T-cell (primary cell): ENCODE data around the gene TTPAL. TPM values are rescaled to one million over a fixed set of nuclear protein-coding genes. Genes with fewer than 3 reads are reported as not detected.

Experiments used
- ATAC-seq, 4 experiments: fragments of 200-7000 bp in 3 of 4; fragments of 150-1000 bp in 1 of 4; cut with Tn5 transposase; replicated peaks in 1 of 4; 1 replicate in 3 of 4; 2 replicates in 1 of 4; pipeline ENCODE4 v1.10.0; 2021; ENCODE audit warnings: moderate library complexity in 3 of 4, mild to moderate bottlenecking in 2 of 4, moderate number of reproducible peaks in 1 of 4
- CTCF ChIA-PET, 2 donors: fragments of 300-600 bp; sonication (Branson Sonifier 250); formaldehyde crosslinking; loops; one replicate each; lab custom pipeline; 2022; ENCODE audit warnings: antibody characterized with exemption in 2 of 2; lab: Charles Lee
- POLR2A ChIA-PET, 2 donors: fragments of 300-600 bp; sonication (Branson Sonifier 250); formaldehyde crosslinking; loops; one replicate each; lab custom pipeline; 2022; ENCODE audit warnings: antibody characterized with exemption in 2 of 2; lab: Charles Lee
- DNase-seq, 35 experiments: peaks; one replicate each; pipeline versions ENCODE4 v3.0.0 to v3.0.0-alpha.2; 2013 to 2023
- H3K27ac ChIP-seq: one replicate; pipeline ENCODE4 v1.5.1; 2013; ENCODE audit warnings: low read length
- H3K27me3 ChIP-seq, 2 experiments: replicated peaks in 1 of 2; 1 replicate in 1 of 2; 2 replicates in 1 of 2; pipeline versions ENCODE4 v1.6.1 to v1.7.0; 2013; ENCODE audit warnings: low read length in 1 of 2, mixed read lengths in 1 of 2; ENCODE audit not compliant: control insufficient read depth in 2 of 2, insufficient read depth in 2 of 2; ENCODE audit errors: extremely low read depth in 1 of 2
- H3K36me3 ChIP-seq, 2 donors: 1 replicate in 1 of 2; 2 replicates in 1 of 2; pipeline versions ENCODE4 v1.6.1 to v1.7.0; 2013; ENCODE audit warnings: low read length in 1 of 2; ENCODE audit not compliant: control insufficient read depth in 2 of 2, insufficient read depth in 1 of 2; ENCODE audit errors: extremely low read depth in 1 of 2
- H3K4me1 ChIP-seq, 2 experiments: 1 replicate in 1 of 2; 2 replicates in 1 of 2; pipeline versions ENCODE4 v1.6.1 to v1.7.0; 2013; ENCODE audit warnings: low read length in 2 of 2, mixed read lengths in 1 of 2; ENCODE audit not compliant: insufficient read depth in 2 of 2, control insufficient read depth in 1 of 2; ENCODE audit errors: extremely low read depth in 1 of 2
- H3K4me3 ChIP-seq, 2 donors: 1 replicate in 1 of 2; 2 replicates in 1 of 2; pipeline versions ENCODE4 v1.5.1 to v1.7.0; 2013; ENCODE audit warnings: mild to moderate bottlenecking in 2 of 2, low read length in 1 of 2, moderate library complexity in 1 of 2; ENCODE audit not compliant: control insufficient read depth in 1 of 2; ENCODE audit errors: extremely low read depth in 1 of 2
- H3K9me3 ChIP-seq: 2 replicates; pipeline ENCODE4 v1.7.0; 2013
- H3K27ac Mint-ChIP-seq, 2 donors: one replicate each; pipeline ENCODE4 v1.8.0; 2020 to 2021; ENCODE audit warnings: mild to moderate bottlenecking in 2 of 2, mixed read lengths in 2 of 2
- H3K27me3 Mint-ChIP-seq, 2 donors: one replicate each; pipeline ENCODE4 v1.8.0; 2021 to 2022; ENCODE audit warnings: mixed read lengths in 2 of 2
- H3K36me3 Mint-ChIP-seq: one replicate; pipeline ENCODE4 v1.8.0; 2021; ENCODE audit warnings: mixed read lengths
- H3K4me1 Mint-ChIP-seq, 3 donors: one replicate each; pipeline ENCODE4 v1.8.0; 2020 to 2022; ENCODE audit warnings: mixed read lengths in 3 of 3, mild to moderate bottlenecking in 1 of 3
- H3K4me3 Mint-ChIP-seq, 3 donors: one replicate each; pipeline ENCODE4 v1.8.0; 2020 to 2022; ENCODE audit warnings: mild to moderate bottlenecking in 3 of 3, mixed read lengths in 3 of 3, moderate library complexity in 3 of 3
- H3K9me3 Mint-ChIP-seq, 3 donors: one replicate each; pipeline ENCODE4 v1.8.0; 2020 to 2022; ENCODE audit warnings: mixed read lengths in 3 of 3
- WGBS: methylation state at CpG from one replicate; pipeline ENCODE4 v1.1.5; 2013; ENCODE audit warnings: missing lambda C conversion rate; ENCODE audit not compliant: insufficient coverage; 5-methylcytosine and 5-hydroxymethylcytosine counted together
- total RNA-seq, 35 experiments: library from RNA in 6 of 35; stranded (reverse) in 6 of 35; fragments of 120-200 nt in 1 of 35; gene quantifications; one replicate each; pipeline versions ENCODE4 v1.2.1 to v1.2.4 and lab custom pipeline; 2013 to 2026

TTPAL gene
- total RNA-seq, 5 donors from 2014 or later (not counting 1 experiment from before 2014, with no cell fraction given) = 14.6 to 19.2 (median 16.8) TPM

DNA sequence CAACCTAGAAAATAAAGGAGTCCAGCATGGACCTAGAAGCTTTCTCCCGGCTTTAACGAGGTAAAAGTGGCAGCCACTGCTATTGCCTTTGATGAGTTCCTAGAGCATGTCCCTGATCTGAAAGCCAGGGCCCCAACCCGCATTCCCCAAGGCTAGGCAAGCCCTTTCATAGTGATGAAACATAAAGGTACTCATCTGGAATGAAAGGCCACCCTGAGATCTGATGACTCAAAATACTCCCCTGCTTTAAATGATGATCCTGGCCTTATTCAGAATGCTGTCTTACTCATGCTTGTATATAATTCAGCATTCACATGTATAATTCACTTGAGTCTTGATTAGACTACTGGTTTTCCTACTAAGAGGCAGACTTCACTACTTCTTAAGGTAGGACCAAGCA lies 21.3 kb downstream of the TTPAL start:
- ATAC-seq = no peak
- no peak overlapping the region for H3K27ac ChIP-seq

DNA sequence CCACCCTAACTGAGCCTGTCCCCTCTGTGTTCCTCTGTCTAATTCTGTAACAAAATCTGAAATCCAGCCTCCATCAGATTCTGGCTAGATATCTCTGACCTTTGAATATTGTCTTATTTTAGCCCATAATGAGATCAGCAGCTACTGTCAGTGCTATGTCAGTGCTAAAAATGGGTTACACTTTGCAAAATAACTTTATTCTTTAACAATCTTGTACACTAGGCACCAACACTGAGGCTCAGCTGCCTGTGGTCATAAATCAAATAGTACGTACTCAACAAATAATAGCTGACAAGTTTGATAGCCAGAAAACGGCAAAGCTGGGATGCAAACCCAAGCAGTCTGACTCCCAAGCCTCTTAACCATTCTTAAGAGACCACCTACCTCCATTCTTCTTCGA lies 22.1 kb downstream of the TTPAL start:
- peak overlapping the region; percentile 16 to 74 for H3K27ac Mint-ChIP-seq
- WGBS = 96% methylated on average over 3 of the region's 3 CpGs
- no peak overlapping the region for H3K27ac ChIP-seq
- ATAC-seq (no peak), DNase-seq (no peak)
- no peaks in the 10 kb centered on the region for H3K9me3 ChIP-seq
- ChIA-PET POLR2A (no interaction called here), CTCF (interaction anchor here in 1 of 2 donors (0.6 kb wide), 1 partner anchor 113 kb away, joined by 4 read pairs; no protein-coding TSS in a partner anchor)
- peaks cover 4 to 90% of the 10 kb centered on the region in 2 donors for H3K36me3 ChIP-seq
- no peaks in the 10 kb centered on the region for H3K9me3 Mint-ChIP-seq
- H3K4me1 ChIP-seq = no peaks in the 10 kb centered on the region
- no peak overlapping the region for H3K4me3 ChIP-seq
- peaks cover 6 to 43% (median 29%) of the 10 kb centered on the region in 3 donors for H3K4me1 Mint-ChIP-seq
- no peaks in the 10 kb centered on the region for H3K27me3 ChIP-seq
- H3K27me3 Mint-ChIP-seq = no peaks in the 10 kb centered on the region
- H3K36me3 Mint-ChIP-seq = peaks cover 64% of the 10 kb centered on the region
- H3K4me3 Mint-ChIP-seq = no peak overlapping the region

More for the DNA sequence above, 21.3 kb downstream of the TTPAL start:
- Mint-ChIP-seq H3K27ac (peak overlapping the region; percentile 63 to 77), H3K9me3 (no peaks in the 10 kb centered on the region), H3K36me3 (peaks cover 67% of the 10 kb centered on the region), H3K4me3 (no peak overlapping the region), H3K4me1 (peaks cover 6 to 47% (median 34%) of the 10 kb centered on the region in 3 donors), H3K27me3 (no peaks in the 10 kb centered on the region)
- H3K4me1 ChIP-seq = peaks cover 0 to 4% of the 10 kb centered on the region in 2 experiments
- H3K36me3 ChIP-seq = peaks cover 6 to 90% of the 10 kb centered on the region in 2 donors
- DNase-seq = no peak
- H3K27me3 ChIP-seq = no peaks in the 10 kb centered on the region
- CTCF ChIA-PET = no interaction called here
- POLR2A ChIA-PET = no interaction called here
- H3K9me3 ChIP-seq = no peaks in the 10 kb centered on the region
- 55% methylated on average over 2 of the region's 3 CpGs for WGBS
- H3K4me3 ChIP-seq = no peak overlapping the region

DNA sequence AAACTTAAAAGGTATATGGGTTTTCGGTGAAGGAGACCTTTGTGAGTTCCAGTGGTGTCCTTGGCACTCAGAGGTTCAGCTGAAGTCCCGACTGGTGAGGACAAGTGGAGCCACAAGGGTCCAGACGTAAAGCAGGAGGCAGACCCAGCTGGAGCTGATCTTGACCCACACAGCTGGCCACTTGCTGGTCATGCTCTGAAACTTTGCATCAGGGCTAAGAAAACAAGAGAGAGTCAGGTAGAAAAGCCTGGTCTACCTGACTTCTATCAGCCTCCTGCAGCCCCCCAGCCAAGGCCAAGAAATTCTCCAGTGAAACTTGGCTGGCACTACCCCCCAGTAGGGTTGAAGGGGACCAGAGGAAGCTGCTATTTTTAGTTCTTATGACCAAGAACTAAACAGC lies 24.5 kb downstream of the TTPAL start:
- no peaks in the 10 kb centered on the region for H3K27me3 ChIP-seq
- Mint-ChIP-seq H3K4me1 (peaks cover 6 to 29% (median 24%) of the 10 kb centered on the region in 3 donors), H3K4me3 (no peak overlapping the region), H3K27me3 (no peaks in the 10 kb centered on the region), H3K27ac (no peak overlapping the region), H3K9me3 (no peaks in the 10 kb centered on the region), H3K36me3 (peaks cover 67% of the 10 kb centered on the region)
- ATAC-seq = no peak
- no peak for DNase-seq
- H3K4me3 ChIP-seq = no peak overlapping the region
- H3K36me3 ChIP-seq = peaks cover 11 to 90% of the 10 kb centered on the region in 2 donors
- no peaks in the 10 kb centered on the region for H3K9me3 ChIP-seq
- H3K27ac ChIP-seq = no peak overlapping the region
- POLR2A ChIA-PET = no interaction called here
- CTCF ChIA-PET = no interaction called here
- H3K4me1 ChIP-seq = no peaks in the 10 kb centered on the region
- 83% methylated on average over 2 of the region's 3 CpGs for WGBS

DNA sequence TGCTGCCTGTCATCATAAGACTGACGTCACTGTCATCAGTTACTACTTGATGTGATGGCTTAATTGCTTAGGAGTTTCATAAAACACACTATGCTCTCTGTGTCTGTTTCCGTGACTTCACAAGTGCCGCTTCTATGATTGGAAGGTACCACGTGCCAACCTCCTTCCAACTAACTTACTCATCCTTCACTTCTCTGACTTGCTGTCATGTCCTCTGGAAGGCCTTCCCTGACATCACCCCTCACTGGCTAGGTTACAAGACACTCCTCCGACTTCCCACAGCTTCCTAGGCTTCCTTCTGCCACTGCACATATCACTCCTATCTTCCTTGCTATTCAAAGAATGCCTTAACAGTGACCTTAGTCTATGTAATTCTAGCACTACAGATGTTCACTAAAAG lies 25.8 kb downstream of the TTPAL start:
- no peak for ATAC-seq
- Histone ChIP-seq H3K4me1 (no peaks in the 10 kb centered on the region), H3K4me3 (no peak overlapping the region), H3K27ac (no peak overlapping the region), H3K27me3 (no peaks in the 10 kb centered on the region), H3K9me3 (no peaks in the 10 kb centered on the region), H3K36me3 (peaks cover 11 to 86% of the 10 kb centered on the region in 2 donors)
- no peaks in the 10 kb centered on the region for H3K27me3 Mint-ChIP-seq
- H3K27ac Mint-ChIP-seq = peak overlapping the region in 1 of 2 donors; percentile 5
- H3K9me3 Mint-ChIP-seq = no peaks in the 10 kb centered on the region
- no peak for DNase-seq
- POLR2A ChIA-PET = no interaction called here
- H3K4me3 Mint-ChIP-seq = no peak overlapping the region
- peaks cover 56% of the 10 kb centered on the region for H3K36me3 Mint-ChIP-seq
- 97% methylated on average over 4 of the region's 5 CpGs for WGBS
- peaks cover 6 to 17% (median 12%) of the 10 kb centered on the region in 3 donors for H3K4me1 Mint-ChIP-seq
- CTCF ChIA-PET = no interaction called here

DNA sequence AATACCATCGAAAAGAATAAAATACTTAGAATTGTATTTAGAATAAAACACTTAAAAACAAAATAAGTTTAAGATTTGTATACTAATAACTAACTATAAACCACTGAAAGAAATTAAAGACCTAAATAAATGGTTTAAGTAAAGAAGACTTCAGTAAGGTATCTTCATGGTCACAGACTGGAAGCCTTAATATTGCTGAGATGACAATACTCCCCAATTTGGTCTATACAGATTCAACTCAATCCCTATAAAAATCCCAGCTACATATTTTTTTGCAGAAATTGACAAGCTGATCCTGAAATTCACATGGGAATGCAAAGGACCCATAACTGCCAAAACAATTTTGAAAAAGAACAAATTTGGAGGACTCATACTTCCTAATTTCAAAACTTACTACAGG lies 27.3 kb downstream of the TTPAL start:
- Mint-ChIP-seq H3K4me1 (peaks cover 1 to 6% (median 5%) of the 10 kb centered on the region in 3 donors), H3K27ac (no peak overlapping the region), H3K36me3 (peaks cover 48% of the 10 kb centered on the region), H3K4me3 (no peak overlapping the region), H3K9me3 (no peaks in the 10 kb centered on the region), H3K27me3 (no peaks in the 10 kb centered on the region)
- ChIA-PET POLR2A (interaction anchor here in 1 of 2 donors (1.5 kb wide), 1 partner anchor 15 kb away, joined by 7 read pairs; no protein-coding TSS in a partner anchor), CTCF (interaction anchor here in 1 of 2 donors (0.6 to 1.2 kb wide), 4 partner anchors 13 to 295 kb away, joined by 3 to 5 read pairs (median 4); partner anchors contain the start of gene SERINC3)
- Histone ChIP-seq H3K9me3 (no peaks in the 10 kb centered on the region), H3K27ac (no peak overlapping the region), H3K36me3 (peaks cover 20 to 86% of the 10 kb centered on the region in 2 donors), H3K4me3 (no peak overlapping the region), H3K27me3 (no peaks in the 10 kb centered on the region), H3K4me1 (no peaks in the 10 kb centered on the region)
- DNase-seq = no peak
- ATAC-seq = no peak
- WGBS = no CpG with 5 or more reads among the region's 1 CpG

DNA sequence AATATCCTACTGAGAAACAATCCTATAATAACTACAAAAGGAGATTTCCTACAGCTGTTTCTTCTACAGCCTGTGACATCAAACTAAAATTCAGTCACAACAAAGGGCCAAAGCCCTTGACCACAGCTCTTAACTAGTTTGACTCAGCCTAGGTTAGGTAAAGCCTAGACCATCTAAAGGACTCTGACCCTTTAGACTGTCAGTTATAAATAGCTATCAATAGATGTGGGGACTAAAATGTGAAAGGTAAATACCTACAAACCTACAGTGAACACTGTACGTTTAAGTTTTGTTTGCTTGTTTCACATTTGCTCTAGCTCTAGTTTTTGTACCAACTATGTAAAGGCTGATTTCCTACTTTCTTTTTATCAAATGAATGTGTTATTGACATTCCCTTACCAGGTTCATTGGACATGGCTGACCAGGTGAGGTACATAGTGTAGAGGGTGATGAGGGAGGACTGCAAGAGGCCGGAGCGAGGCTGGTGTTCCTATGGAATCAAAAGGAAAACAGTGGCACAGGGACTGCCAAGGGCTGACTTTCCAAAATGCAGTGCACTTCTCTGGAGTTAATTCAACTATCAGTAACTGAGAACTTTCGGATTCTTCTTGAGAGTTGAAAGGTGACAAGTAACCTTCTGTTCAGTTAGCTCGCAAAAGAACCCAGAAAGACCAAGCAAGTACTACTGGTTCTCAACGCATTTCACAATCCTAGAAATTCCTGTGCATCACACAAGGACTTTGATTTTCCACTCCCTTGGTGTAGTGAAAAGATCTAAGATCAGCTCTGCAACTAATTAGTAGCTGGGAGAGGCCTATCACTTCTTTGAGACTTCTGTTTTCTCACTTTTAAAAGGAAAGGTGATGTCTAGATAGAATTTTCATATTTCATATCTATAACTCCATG lies 29.0 kb downstream of the TTPAL start:
- Histone ChIP-seq H3K4me1 (no peaks in the 10 kb centered on the region), H3K27ac (no peak overlapping the region), H3K4me3 (no peak overlapping the region), H3K9me3 (no peaks in the 10 kb centered on the region), H3K36me3 (peaks cover 25 to 88% of the 10 kb centered on the region in 2 donors), H3K27me3 (no peaks in the 10 kb centered on the region)
- H3K4me1 Mint-ChIP-seq = peaks cover 0 to 6% (median 1%) of the 10 kb centered on the region in 3 donors
- WGBS = 93% methylated on average over 2 of the region's 6 CpGs
- no peak overlapping the region for H3K27ac Mint-ChIP-seq
- H3K4me3 Mint-ChIP-seq = no peak overlapping the region
- ChIA-PET POLR2A (interaction anchor here (0.5 to 1.5 kb wide), 7 partner anchors 12 to 187 kb away, joined by 3 to 7 read pairs (median 4); no protein-coding TSS in a partner anchor), CTCF (interaction anchor here (0.6 to 1.2 kb wide), 2 partner anchors 15 to 44 kb away, joined by 4 to 8 read pairs; no protein-coding TSS in a partner anchor)
- no peak for ATAC-seq
- no peak for DNase-seq
- no peaks in the 10 kb centered on the region for H3K27me3 Mint-ChIP-seq
- no peaks in the 10 kb centered on the region for H3K9me3 Mint-ChIP-seq
- peaks cover 44% of the 10 kb centered on the region for H3K36me3 Mint-ChIP-seq
